ENCODE measurements around the gene PTPRM.

PTPRM gene

DNA sequence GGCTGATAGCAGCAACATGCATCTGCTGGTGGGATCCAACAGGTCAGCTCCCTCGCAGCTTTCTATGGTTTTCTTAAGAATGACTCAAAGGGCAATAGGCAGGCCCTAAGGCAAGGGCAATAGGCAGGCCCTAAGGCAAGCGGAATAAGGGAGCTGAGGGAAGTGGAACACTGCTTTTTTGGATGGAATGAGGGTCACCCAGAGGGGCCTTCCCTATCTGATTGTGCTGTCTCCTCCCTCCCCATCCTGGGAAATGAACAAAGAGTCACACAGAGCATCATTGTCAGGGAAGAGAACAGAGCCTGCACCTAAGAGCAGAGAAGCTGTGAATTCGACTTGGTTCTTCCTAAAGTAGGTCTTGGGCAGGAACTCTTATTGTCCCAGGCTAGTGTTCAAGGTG lies 43.3 kb upstream of the PTPRM start:
- no peaks in the 10 kb centered on the region for H3K9me3 ChIP-seq (ENCODE audit: control insufficient read depth, low read length)
- peaks cover 2% of the 10 kb centered on the region for H3K4me1 ChIP-seq (ENCODE audit: control insufficient read depth, insufficient read depth, low read depth, low read length)
- no peak overlapping the region for H2BK15ac ChIP-seq (ENCODE audit: low read depth, poor library complexity, severe bottlenecking)
- no peaks in the 10 kb centered on the region for H3K36me3 ChIP-seq (ENCODE audit: control insufficient read depth in 1 of 2, insufficient read depth in 2 of 2, low read depth in 1 of 2, low read length in 2 of 2)
- no peak for DNase-seq
- WGBS: 87% methylated on average over 3 of the region's 3 CpGs
- H4K8ac ChIP-seq (ENCODE audit: low read length): no peak overlapping the region
- H3K4ac ChIP-seq (ENCODE audit: low read depth in 1 of 2, low read length in 2 of 2): no peak overlapping the region
- H3K27me3 ChIP-seq (ENCODE audit: control insufficient read depth in 1 of 2, insufficient read depth in 1 of 2, low read length in 2 of 2): no peaks in the 10 kb centered on the region
- H2AK5ac ChIP-seq (ENCODE audit: low read length, severe bottlenecking): no peak overlapping the region
- H3K79me1 ChIP-seq (replicated peaks; ENCODE audit: low read length, poor library complexity, severe bottlenecking): no peaks in the 10 kb centered on the region
- H2BK12ac ChIP-seq (ENCODE audit: low read length in 2 of 2): no peak overlapping the region
- no peak overlapping the region for H3K27ac ChIP-seq (ENCODE audit: low read length, poor library complexity, severe bottlenecking)
- H4K91ac ChIP-seq (ENCODE audit: low read length): no peak overlapping the region
- H3K4me3 ChIP-seq (ENCODE audit: insufficient read depth in 1 of 2, low read depth in 1 of 2, low read length in 2 of 2): no peak overlapping the region
- H3K4me2 ChIP-seq (ENCODE audit: low read length, poor library complexity, severe bottlenecking): no peak overlapping the region
- H2AFZ ChIP-seq (ENCODE audit: low read depth, low read length): no peak overlapping the region
- H3K18ac ChIP-seq (ENCODE audit: low read depth in 1 of 2, low read length in 2 of 2): no peak overlapping the region
- H3K14ac ChIP-seq (ENCODE audit: low read length in 2 of 2): no peak overlapping the region
- no peak overlapping the region for H2BK5ac ChIP-seq (ENCODE audit: low read depth, low read length, poor library complexity, severe bottlenecking)
- no peak overlapping the region for H2BK120ac ChIP-seq (ENCODE audit: low read depth, low read length)
- no peak overlapping the region for H3K9ac ChIP-seq (ENCODE audit: low read length)
- H3K23ac ChIP-seq (ENCODE audit: low read length in 2 of 2): no peak overlapping the region

DNA sequence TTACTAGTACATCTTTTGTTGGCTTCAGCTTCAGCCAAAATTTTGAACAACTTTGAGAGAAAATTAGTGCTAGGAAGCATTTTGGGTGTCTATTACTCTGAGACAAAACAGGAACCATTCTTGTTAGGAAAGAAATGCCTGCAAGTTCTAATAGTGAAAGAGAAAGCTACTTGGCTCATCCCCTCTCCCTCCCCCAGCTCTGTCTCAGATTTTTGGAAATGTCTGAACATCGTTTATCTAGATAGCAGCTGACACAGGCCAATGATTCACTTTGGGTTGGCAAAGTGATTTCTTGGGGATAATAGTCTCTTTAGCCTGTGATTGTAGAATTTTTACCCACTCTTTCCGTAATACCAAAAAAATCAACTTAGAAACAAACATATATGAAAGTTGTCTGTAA lies 42.3 kb upstream of the PTPRM start:
- Histone ChIP-seq H3K4ac (ENCODE audit: low read depth in 1 of 2, low read length in 2 of 2) (no peak overlapping the region), H2BK5ac (ENCODE audit: low read depth, low read length, poor library complexity, severe bottlenecking) (no peak overlapping the region), H3K9me3 (ENCODE audit: control insufficient read depth, low read length) (no peaks in the 10 kb centered on the region), H3K36me3 (ENCODE audit: control insufficient read depth in 1 of 2, insufficient read depth in 2 of 2, low read depth in 1 of 2, low read length in 2 of 2) (no peaks in the 10 kb centered on the region), H2BK12ac (ENCODE audit: low read length in 2 of 2) (no peak overlapping the region), H3K18ac (ENCODE audit: low read depth in 1 of 2, low read length in 2 of 2) (no peak overlapping the region), H3K27me3 (ENCODE audit: control insufficient read depth in 1 of 2, insufficient read depth in 1 of 2, low read length in 2 of 2) (no peaks in the 10 kb centered on the region), H3K9ac (ENCODE audit: low read length) (peak overlapping the region; percentile 67), H3K4me2 (ENCODE audit: low read length, poor library complexity, severe bottlenecking) (no peak overlapping the region), H3K14ac (ENCODE audit: low read length in 2 of 2) (no peak overlapping the region), H4K91ac (ENCODE audit: low read length) (no peak overlapping the region), H3K4me3 (ENCODE audit: insufficient read depth in 1 of 2, low read depth in 1 of 2, low read length in 2 of 2) (peak overlapping the region in 1 of 2 experiments; percentile 53), H3K79me1 (replicated peaks; ENCODE audit: low read length, poor library complexity, severe bottlenecking) (no peaks in the 10 kb centered on the region), H4K8ac (ENCODE audit: low read length) (no peak overlapping the region), H3K4me1 (ENCODE audit: control insufficient read depth, insufficient read depth, low read depth, low read length) (peaks cover 2% of the 10 kb centered on the region), H2BK120ac (ENCODE audit: low read depth, low read length) (no peak overlapping the region), H3K27ac (ENCODE audit: low read length, poor library complexity, severe bottlenecking) (no peak overlapping the region), H2AFZ (ENCODE audit: low read depth, low read length) (no peak overlapping the region), H2BK15ac (ENCODE audit: low read depth, poor library complexity, severe bottlenecking) (no peak overlapping the region), H3K23ac (ENCODE audit: low read length in 2 of 2) (no peak overlapping the region), H2AK5ac (ENCODE audit: low read length, severe bottlenecking) (no peak overlapping the region)
- DNase-seq: peak; percentile 26
- WGBS: no CpG with 5 or more reads among the region's 2 CpGs

DNA sequence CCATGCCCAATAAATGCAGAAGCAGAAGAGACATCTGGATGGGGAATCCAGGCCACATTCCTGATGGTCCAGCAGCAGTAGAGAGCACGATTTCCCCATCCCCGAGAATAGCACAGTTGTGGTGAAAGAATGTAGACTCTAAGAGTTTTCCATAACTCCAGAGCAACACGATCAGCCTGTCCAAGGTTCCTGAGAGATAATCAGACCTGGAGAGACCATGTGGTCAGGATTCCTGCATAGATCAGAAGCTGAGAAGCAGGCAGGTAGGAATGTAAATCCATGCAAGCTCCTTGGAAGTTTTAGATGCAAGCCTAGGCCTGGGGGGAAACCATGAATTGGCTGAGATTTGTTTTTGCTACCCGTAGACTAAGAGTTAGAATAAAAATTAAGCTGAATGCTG lies 34.2 kb upstream of the PTPRM start:
- no peak overlapping the region for H2BK12ac ChIP-seq (ENCODE audit: low read length in 2 of 2)
- peaks cover 16% of the 10 kb centered on the region for H3K9me3 ChIP-seq (ENCODE audit: control insufficient read depth, low read length)
- H4K91ac ChIP-seq (ENCODE audit: low read length): no peak overlapping the region
- H2BK120ac ChIP-seq (ENCODE audit: low read depth, low read length): no peak overlapping the region
- no peak overlapping the region for H3K18ac ChIP-seq (ENCODE audit: low read depth in 1 of 2, low read length in 2 of 2)
- no peaks in the 10 kb centered on the region for H3K4me1 ChIP-seq (ENCODE audit: control insufficient read depth, insufficient read depth, low read depth, low read length)
- H3K36me3 ChIP-seq (ENCODE audit: control insufficient read depth in 1 of 2, insufficient read depth in 2 of 2, low read depth in 1 of 2, low read length in 2 of 2): no peaks in the 10 kb centered on the region
- no peak overlapping the region for H3K27ac ChIP-seq (ENCODE audit: low read length, poor library complexity, severe bottlenecking)
- H2AK5ac ChIP-seq (ENCODE audit: low read length, severe bottlenecking): no peak overlapping the region
- H2AFZ ChIP-seq (ENCODE audit: low read depth, low read length): no peak overlapping the region
- H3K4ac ChIP-seq (ENCODE audit: low read depth in 1 of 2, low read length in 2 of 2): no peak overlapping the region
- H3K27me3 ChIP-seq (ENCODE audit: control insufficient read depth in 1 of 2, insufficient read depth in 1 of 2, low read length in 2 of 2): no peaks in the 10 kb centered on the region
- no peak overlapping the region for H2BK15ac ChIP-seq (ENCODE audit: low read depth, poor library complexity, severe bottlenecking)
- 85% methylated on average over 3 of the region's 4 CpGs for WGBS
- H3K23ac ChIP-seq (ENCODE audit: low read length in 2 of 2): no peak overlapping the region
- H4K8ac ChIP-seq (ENCODE audit: low read length): no peak overlapping the region
- H2BK5ac ChIP-seq (ENCODE audit: low read depth, low read length, poor library complexity, severe bottlenecking): no peak overlapping the region
- no peak overlapping the region for H3K14ac ChIP-seq (ENCODE audit: low read length in 2 of 2)
- H3K4me2 ChIP-seq (ENCODE audit: low read length, poor library complexity, severe bottlenecking): no peak overlapping the region
- H3K4me3 ChIP-seq (ENCODE audit: insufficient read depth in 1 of 2, low read depth in 1 of 2, low read length in 2 of 2): no peak overlapping the region
- DNase-seq: no peak
- H3K79me1 ChIP-seq (replicated peaks; ENCODE audit: low read length, poor library complexity, severe bottlenecking): no peaks in the 10 kb centered on the region
- H3K9ac ChIP-seq (ENCODE audit: low read length): no peak overlapping the region

DNA sequence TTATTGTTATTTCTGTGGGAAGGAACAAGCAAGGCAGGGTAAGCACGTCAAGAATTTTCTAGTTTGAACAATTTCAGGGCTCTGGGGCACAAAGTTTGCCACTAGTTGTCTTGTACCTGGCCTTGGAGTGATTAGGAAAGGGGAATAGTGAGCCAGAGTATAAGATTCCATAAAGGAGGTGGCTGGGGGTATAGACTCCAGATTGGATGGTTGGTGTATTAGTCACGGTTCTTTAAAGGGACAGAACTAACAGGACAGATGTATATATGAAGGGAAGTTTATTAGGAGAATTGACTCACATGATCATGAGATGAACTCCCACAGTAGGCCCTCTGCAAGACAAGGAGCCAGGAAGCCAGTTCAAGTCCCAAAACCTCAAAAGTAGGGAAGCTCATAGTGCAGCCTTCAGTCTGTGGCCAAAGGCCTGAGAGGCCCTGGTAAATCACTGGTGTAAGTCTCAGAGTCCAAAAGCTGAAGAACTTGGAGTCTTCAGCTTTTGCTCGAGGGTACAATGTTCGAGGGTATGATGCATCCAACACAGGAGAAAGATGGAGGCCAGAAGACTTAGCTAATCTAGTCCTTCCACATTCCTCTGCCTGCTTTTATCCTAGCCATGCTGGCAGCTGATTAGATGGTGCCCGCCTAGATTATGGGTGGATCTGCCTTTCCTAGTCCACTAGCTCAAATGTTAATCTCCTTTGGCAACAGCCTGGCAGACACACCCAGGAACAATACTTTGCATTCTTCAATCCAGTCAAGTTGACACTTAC lies 31.5 kb upstream of the PTPRM start:
- Histone ChIP-seq H3K14ac (ENCODE audit: low read length in 2 of 2) (peak overlapping the region in 1 of 2 experiments; percentile 12), H3K18ac (ENCODE audit: low read depth in 1 of 2, low read length in 2 of 2) (no peak overlapping the region), H3K4me1 (ENCODE audit: control insufficient read depth, insufficient read depth, low read depth, low read length) (no peaks in the 10 kb centered on the region), H4K91ac (ENCODE audit: low read length) (peak overlapping the region; percentile 27), H3K4me3 (ENCODE audit: insufficient read depth in 1 of 2, low read depth in 1 of 2, low read length in 2 of 2) (no peak overlapping the region), H3K9ac (ENCODE audit: low read length) (no peak overlapping the region), H3K27me3 (ENCODE audit: control insufficient read depth in 1 of 2, insufficient read depth in 1 of 2, low read length in 2 of 2) (no peaks in the 10 kb centered on the region), H2AK5ac (ENCODE audit: low read length, severe bottlenecking) (no peak overlapping the region), H3K9me3 (ENCODE audit: control insufficient read depth, low read length) (peaks cover 9% of the 10 kb centered on the region), H3K79me1 (replicated peaks; ENCODE audit: low read length, poor library complexity, severe bottlenecking) (no peaks in the 10 kb centered on the region), H2BK15ac (ENCODE audit: low read depth, poor library complexity, severe bottlenecking) (no peak overlapping the region), H3K4me2 (ENCODE audit: low read length, poor library complexity, severe bottlenecking) (no peak overlapping the region), H2BK120ac (ENCODE audit: low read depth, low read length) (no peak overlapping the region), H4K8ac (ENCODE audit: low read length) (no peak overlapping the region), H3K27ac (ENCODE audit: low read length, poor library complexity, severe bottlenecking) (no peak overlapping the region), H2AFZ (ENCODE audit: low read depth, low read length) (no peak overlapping the region), H3K4ac (ENCODE audit: low read depth in 1 of 2, low read length in 2 of 2) (no peak overlapping the region), H3K23ac (ENCODE audit: low read length in 2 of 2) (no peak overlapping the region), H2BK5ac (ENCODE audit: low read depth, low read length, poor library complexity, severe bottlenecking) (no peak overlapping the region), H2BK12ac (ENCODE audit: low read length in 2 of 2) (no peak overlapping the region), H3K36me3 (ENCODE audit: control insufficient read depth in 1 of 2, insufficient read depth in 2 of 2, low read depth in 1 of 2, low read length in 2 of 2) (no peaks in the 10 kb centered on the region)
- 86% methylated on average over 5 of the region's 5 CpGs for WGBS
- peak; percentile 6 for DNase-seq

Data from mesenchymal stem cell (in vitro differentiated cells and primary cell).